HepG2 (cell line): Measurements from ENCODE around the gene RPL3. TPM values are rescaled to one million over a fixed set of nuclear protein-coding genes. Genes with fewer than 3 reads are reported as not detected.

ENCODE experiments used
- ATAC-seq: fragments of 200-7000 bp; cut with Tn5 transposase; 3 replicates; pipeline ENCODE4 v1.9.1; 2020; ENCODE audit warnings: mild to moderate bottlenecking, moderate library complexity
- BruUV-seq: library from RNA; stranded (reverse); fragments of 400-500 nt; replicated peaks from 2 replicates; lab custom pipeline; 2021; lab: Mats Ljungman, UMichigan
- CTCF ChIA-PET: fragments of 300-600 bp; formaldehyde crosslinking; extraction: SDS; loops from one replicate; lab custom pipeline; 2021; ENCODE audit warnings: low total read pairs, inconsistent platforms, low intra/inter-chr PET ratio; lab: Yijun Ruan, JAX
- POLR2A ChIA-PET: fragments of 350-600 bp; sonication (Branson Sonifier 250); formaldehyde crosslinking; loops from one replicate; lab custom pipeline; 2020; ENCODE audit warnings: antibody characterized with exemption, inconsistent platforms; lab: Yijun Ruan, JAX
- DNase-seq: peaks from one replicate; pipeline ENCODE4 v3.0.0-alpha.2; 2015; ENCODE audit warnings: low spot score
- FAIRE-seq: peaks from 3 replicates; lab custom pipeline; 2011; peaks lifted over from hg19 to GRCh38; lab: Jason Lieb, UNC
- H2AFZ ChIP-seq: one replicate; pipeline ENCODE4 v1.6.1; 2011; ENCODE audit warnings: low read length, inconsistent platforms
- H3K27ac ChIP-seq: fragments of 300-600 bp; 3 replicates; pipeline ENCODE4 v1.8.0; 2011; ENCODE audit warnings: mixed run types, mild to moderate bottlenecking, mixed read lengths, low read length, inconsistent platforms; ENCODE audit not compliant: insufficient read depth; ENCODE audit errors: extremely low read length
- H3K27me3 ChIP-seq, 2 experiments: fragments of 200-600 bp in 1 of 2; 2 replicates in 1 of 2; 3 replicates in 1 of 2; pipeline versions ENCODE4 v1.6.0 to v1.8.0; 2011; ENCODE audit warnings: low read length in 2 of 2, mild to moderate bottlenecking in 2 of 2, moderate library complexity in 2 of 2, inconsistent platforms in 1 of 2; ENCODE audit not compliant: insufficient read depth in 2 of 2, control insufficient read depth in 1 of 2
- H3K36me3 ChIP-seq, 2 experiments: fragments of 200-600 bp in 1 of 2; replicated peaks in 1 of 2; 2 replicates in 1 of 2; 3 replicates in 1 of 2; pipeline versions ENCODE4 v1.5.1 to v1.8.0; 2011; ENCODE audit warnings: low read length in 2 of 2, inconsistent platforms in 1 of 2; ENCODE audit not compliant: insufficient read depth in 2 of 2, control insufficient read depth in 1 of 2
- H3K4me1 ChIP-seq: 2 replicates; pipeline ENCODE4 v1.5.1; 2012; ENCODE audit warnings: low read length, inconsistent platforms; ENCODE audit not compliant: insufficient read depth
- H3K4me2 ChIP-seq: 2 replicates; pipeline ENCODE4 v1.6.0; 2011; ENCODE audit warnings: low read depth, low read length, inconsistent platforms
- H3K4me3 ChIP-seq, 3 experiments: fragments of 200-600 bp in 1 of 3; sonication (generic), shearing (Covaris generic) in 1 of 3; replicated peaks in 1 of 3; 2 replicates each; pipeline ENCODE4 v1.5.1; 2011 to 2016; ENCODE audit warnings: low read length in 3 of 3, inconsistent platforms in 2 of 3, low read depth in 2 of 3, mild to moderate bottlenecking in 2 of 3, control low read depth in 1 of 3, mixed read lengths in 1 of 3; ENCODE audit not compliant: insufficient read depth in 1 of 3
- H3K79me2 ChIP-seq: one replicate; pipeline ENCODE4 v1.6.1; 2011; ENCODE audit warnings: low read length, inconsistent platforms; ENCODE audit not compliant: insufficient read depth
- H3K9ac ChIP-seq: 2 replicates; pipeline ENCODE4 v1.6.0; 2011; ENCODE audit warnings: mild to moderate bottlenecking, low read depth, low read length, inconsistent platforms; ENCODE audit not compliant: insufficient read depth
- H3K9me3 ChIP-seq: 2 replicates; pipeline ENCODE4 v1.5.1; 2012; ENCODE audit warnings: mild to moderate bottlenecking, low read length
- H4K20me1 ChIP-seq: 2 replicates; pipeline ENCODE4 v1.6.0; 2011; ENCODE audit warnings: inconsistent platforms, mild to moderate bottlenecking, low read length, moderate library complexity; ENCODE audit not compliant: insufficient read depth
- HOXA7 ChIP-seq: sonication (generic); formaldehyde crosslinking; IDR thresholded peaks from 2 replicates; pipeline ENCODE4 v1.8.1; 2022; ENCODE audit warnings: mild to moderate bottlenecking, missing genetic modification reagents, moderate library complexity
- ZNF253 ChIP-seq: sonication (generic); formaldehyde crosslinking; IDR thresholded peaks from 2 replicates; pipeline ENCODE4 v1.8.0; 2022; ENCODE audit warnings: mild to moderate bottlenecking, missing genetic modification reagents, borderline replicate concordance
- ZNF263 ChIP-seq: sonication (generic); formaldehyde crosslinking; IDR thresholded peaks from 2 replicates; pipeline ENCODE4 v1.4.0; 2020; ENCODE audit warnings: missing genetic modification reagents
- ZNF275 ChIP-seq: sonication (generic); formaldehyde crosslinking; IDR thresholded peaks from 2 replicates; pipeline ENCODE4 v1.8.0; 2022; ENCODE audit warnings: missing genetic modification reagents, mild to moderate bottlenecking, inconsistent platforms, borderline replicate concordance
- WGBS: methylation state at CpG from one replicate; pipeline ENCODE4 v1.1.6; 2017; ENCODE audit warnings: low lambda C conversion rate; 5-methylcytosine and 5-hydroxymethylcytosine counted together
- in situ Hi-C: cut with HindIII; loops from 2 replicates; pipeline ENCODE4 v1.10.0; 2017; ENCODE audit warnings: low pct_unique_long_range_greater_than_20kb; ENCODE audit not compliant: extremely low pct_ligation_motif_present
- intact Hi-C: fragments of 100-400 bp; cut with micrococcal nuclease; formaldehyde crosslinking; loops from one replicate; pipeline ENCODE4 v1.10.0; 2022; ENCODE audit not compliant: unreplicated experiment
- polyA plus RNA-seq, 8 experiments: library from polyadenylated mRNA; depleted of rRNA in 3 of 8; stranded (reverse) in 7 of 8; unstranded in 1 of 8; fragments of >200 nt; fragmentation: Illumina TruSeq in 4 of 8; extraction: Trizol in 4 of 8; gene quantifications; 2 replicates each; pipeline versions ENCODE4 v1.2.1 to v1.2.3, GENCODE V29; 2011 to 2016; ENCODE audit warnings: low read depth in 4 of 8, missing spikeins in 1 of 8, mixed read lengths in 1 of 8; ENCODE audit not compliant: insufficient read depth in 1 of 8
- total RNA-seq, 5 experiments: library from RNA; depleted of rRNA; stranded (reverse); fragments of >200 nt; fragmentation: Illumina TruSeq; extraction: Trizol; gene quantifications; 2 replicates each; pipeline ENCODE4 v1.2.3, GENCODE V29; 2016; ENCODE audit warnings: low read depth in 1 of 5

Gene RPL3
- total and polyA plus RNA-seq, 2 of the 13 experiments (the other 11 are each of a cell fraction or from before 2014, with no cell fraction given), result 1,051 to 3,279 TPM

- ChIA-PET POLR2A (interaction anchor here (1.0 kb wide), 1 partner anchor 25 kb away, joined by 4 read pairs; the partner anchor contains the start of gene RPL3), CTCF (no interaction called here)
- no peak overlapping the region for H3K9ac ChIP-seq
- no peak overlapping the region for H3K27ac ChIP-seq
- DNase-seq (no peak), FAIRE-seq (no peak), ATAC-seq (no peak)
- peaks cover 3 to 5% of the 10 kb centered on the region in 2 experiments; a peak in 4 of 5 replicates for H3K27me3 ChIP-seq
- H3K79me2 ChIP-seq, result no peaks in the 10 kb centered on the region
- H3K36me3 ChIP-seq, result no peaks in the 10 kb centered on the region
- no TSS peak for BruUV-seq
- TF ChIP-seq ZNF263 (CRISPR knock-in tag), result peak; percentile 89
- TF ChIP-seq ZNF253, result no peak
- no peaks in the 10 kb centered on the region for H4K20me1 ChIP-seq
- H3K9me3 ChIP-seq, result no peaks in the 10 kb centered on the region
- peaks cover 100% of the 10 kb centered on the region for H3K4me1 ChIP-seq
- no peak overlapping the region for H3K4me2 ChIP-seq
- intact Hi-C loops, result loop anchor here (5.0 kb wide), 2 partner anchors 53 to 123 kb away; partner anchors contain the start of gene PDGFB
- 40% methylated on average over 9 of the region's 17 CpGs for WGBS
- H2AFZ ChIP-seq, result no peak overlapping the region
- H3K4me3 ChIP-seq, result no peak overlapping the region
- in situ Hi-C loops, result no loop called here
These were observed 24.6 kb downstream of the RPL3 start for GRCh38 chr22:39294571-39295468.

DNA sequence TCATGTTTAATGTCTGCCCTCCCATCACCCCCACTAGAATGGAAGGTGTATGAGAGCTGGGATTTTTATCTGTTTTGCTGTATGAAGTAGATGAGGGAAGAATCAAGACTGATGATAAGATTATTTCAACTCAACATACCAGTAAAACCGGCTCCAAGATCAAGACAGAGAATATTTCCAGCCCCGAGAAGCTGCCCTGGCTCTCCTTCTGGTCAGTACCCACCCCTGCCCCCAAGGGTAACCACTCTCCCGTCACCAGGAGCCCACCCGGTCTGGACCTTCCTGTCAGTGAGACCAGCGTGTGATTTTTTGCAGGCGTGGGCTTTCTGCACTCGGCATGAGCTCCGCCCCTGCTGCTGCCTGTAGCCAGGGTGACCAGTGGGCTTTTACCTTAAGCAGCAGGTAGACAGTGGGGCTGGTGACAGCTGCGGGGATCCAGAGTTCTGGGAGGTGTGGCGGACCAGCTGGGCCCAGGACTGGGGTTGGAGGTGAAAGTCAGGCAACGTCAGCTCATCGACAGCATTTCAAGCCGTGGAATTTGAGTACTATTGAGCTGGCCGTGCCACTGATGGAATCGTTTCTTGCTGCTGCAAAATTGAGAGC is 25.6 kb downstream of the RPL3 start:
- no peak overlapping the region for H3K4me3 ChIP-seq
- H3K27me3 ChIP-seq, result peaks cover 3 to 13% of the 10 kb centered on the region in 2 experiments; a peak in 4 of 5 replicates
- no peak for ATAC-seq
- in situ Hi-C loops (no loop called here), intact Hi-C loops (loop anchor here (5.0 kb wide), 1 partner anchor 122 kb away; no protein-coding TSS in a partner anchor)
- POLR2A ChIA-PET, result interaction anchor here (1.0 kb wide), 1 partner anchor 26 kb away, joined by 4 read pairs; the partner anchor contains the start of gene RPL3
- H3K4me1 ChIP-seq, result peaks cover 97% of the 10 kb centered on the region
- no peaks in the 10 kb centered on the region for H3K36me3 ChIP-seq
- 37% methylated on average over 4 of the region's 15 CpGs for WGBS
- CTCF ChIA-PET, result no interaction called here
- H4K20me1 ChIP-seq, result no peaks in the 10 kb centered on the region
- H3K9ac ChIP-seq, result no peak overlapping the region
- BruUV-seq, result no TSS peak
- H2AFZ ChIP-seq, result no peak overlapping the region
- H3K27ac ChIP-seq, result no peak overlapping the region
- H3K79me2 ChIP-seq, result no peaks in the 10 kb centered on the region
- no peaks in the 10 kb centered on the region for H3K9me3 ChIP-seq
- DNase-seq, result no peak
- TF ChIP-seq ZNF275 (CRISPR knock-in tag), result no peak
- TF ChIP-seq HOXA7 (CRISPR knock-in tag), result no peak
- TF ChIP-seq, all 625 proteins: peak for 0
- no peak overlapping the region for H3K4me2 ChIP-seq
- FAIRE-seq, result no peak
